Stimulated activated CD8-positive, alpha-beta memory T cell treated with anti-CD3 and anti-CD28 coated beads, Interleukin-4, amount 100 ng/mL, for 24 hours (primary cell): Measurements from ENCODE around the gene SNRNP48.

Experiments used
- DNase-seq: peaks from one replicate; pipeline ENCODE4 v3.0.0-alpha.2; 2020; ENCODE audit warnings: low read depth

Gene SNRNP48

GRCh38 chr6:7589949-7590917, at the start of gene SNRNP48:
Gene SNRNP48, plus strand, starts transcription at chr6:7590198. Its CDS starts 60 bp downstream, at chr6:7590258.
- DNase-seq: peak; percentile 90

- DNase-seq: no peak
Observed at GRCh38 chr6:7540595-7540994, 49.4 kb upstream of the SNRNP48 start.

- DNase-seq: peak; percentile 5
Observed at GRCh38 chr6:7541175-7542064, 48.6 kb upstream of the SNRNP48 start, which contains the start of gene DSP. Gene DSP, plus strand, starts transcription at chr6:7541671. Its CDS starts 245 bp downstream, at chr6:7541916.

GRCh38 chr6:7542065-7542873, 47.7 kb upstream of the SNRNP48 start:
- no peak for DNase-seq

GRCh38 chr6:7542874-7543624, 46.9 kb upstream of the SNRNP48 start:
- no peak for DNase-seq

- DNase-seq: no peak
Observed at GRCh38 chr6:7543789-7544424, 46.1 kb upstream of the SNRNP48 start.

- DNase-seq: no peak
Observed at GRCh38 chr6:7544597-7544996, 45.4 kb upstream of the SNRNP48 start.

- DNase-seq: no peak
Observed at GRCh38 chr6:7545316-7546019, 44.5 kb upstream of the SNRNP48 start.

GRCh38 chr6:7546020-7546369, 44.0 kb upstream of the SNRNP48 start:
- DNase-seq: no peak

- no peak for DNase-seq
Observed at GRCh38 chr6:7546383-7546782, 43.6 kb upstream of the SNRNP48 start.

GRCh38 chr6:7546896-7547295, 43.1 kb upstream of the SNRNP48 start:
- DNase-seq: no peak

- no peak for DNase-seq
Observed at GRCh38 chr6:7547315-7547714, 42.7 kb upstream of the SNRNP48 start.

GRCh38 chr6:7550433-7550801, 39.6 kb upstream of the SNRNP48 start:
- no peak for DNase-seq

GRCh38 chr6:7554533-7555275, 35.3 kb upstream of the SNRNP48 start:
- no peak for DNase-seq

GRCh38 chr6:7555671-7556070, 34.3 kb upstream of the SNRNP48 start:
- DNase-seq: no peak

- DNase-seq: no peak
Observed at GRCh38 chr6:7556394-7557106, 33.4 kb upstream of the SNRNP48 start.

GRCh38 chr6:7557652-7558051, 32.3 kb upstream of the SNRNP48 start:
- DNase-seq: no peak

GRCh38 chr6:7558781-7559180, 31.2 kb upstream of the SNRNP48 start:
- DNase-seq: no peak

GRCh38 chr6:7559196-7559595, 30.8 kb upstream of the SNRNP48 start:
- no peak for DNase-seq
